Activated CD8-positive, alpha-beta T cell treated with anti-CD3 and anti-CD28 coated beads, Interleukin-2, amount 10 ng/mL, durations not matched to agents 7 days and 5 days (primary cell): ENCODE data around the gene CAPN10. TPM values are rescaled to one million over a fixed set of nuclear protein-coding genes. Genes with fewer than 3 reads are reported as not detected.

Source experiments
- ATAC-seq: fragments of 150-1000 bp; cut with Tn5 transposase; one replicate; pipeline ENCODE4 v1.10.0; 2021; ENCODE audit warnings: moderate library complexity
- CTCF ChIA-PET: fragments of 350-600 bp; sonication (Branson Sonifier 250); formaldehyde crosslinking; loops from one replicate; lab custom pipeline; 2021; ENCODE audit warnings: antibody characterized with exemption; lab: Charles Lee
- POLR2A ChIA-PET: fragments of 350-600 bp; sonication (Branson Sonifier 250); formaldehyde crosslinking; loops from one replicate; lab custom pipeline; 2021; ENCODE audit warnings: antibody characterized with exemption; lab: Charles Lee
- DNase-seq: peaks from one replicate; pipeline ENCODE4 v3.0.0-alpha.2; 2020
- H3K27ac Mint-ChIP-seq: one replicate; pipeline ENCODE4 v1.8.0; 2021; ENCODE audit warnings: mild to moderate bottlenecking, mixed read lengths
- H3K27me3 Mint-ChIP-seq: one replicate; pipeline ENCODE4 v1.8.0; 2021; ENCODE audit warnings: low read depth, mixed read lengths
- H3K36me3 Mint-ChIP-seq: one replicate; pipeline ENCODE4 v1.8.0; 2021; ENCODE audit warnings: low read depth, mixed read lengths
- H3K4me1 Mint-ChIP-seq: one replicate; pipeline ENCODE4 v1.8.0; 2021; ENCODE audit warnings: low read depth, mixed read lengths
- H3K4me3 Mint-ChIP-seq: one replicate; pipeline ENCODE4 v1.8.0; 2021; ENCODE audit warnings: mild to moderate bottlenecking, mixed read lengths
- H3K9me3 Mint-ChIP-seq: one replicate; pipeline ENCODE4 v1.8.0; 2022; ENCODE audit warnings: mixed read lengths; ENCODE audit not compliant: insufficient read depth
- total RNA-seq, 2 experiments: library from RNA; stranded (reverse); gene quantifications; one replicate each; pipeline ENCODE4 v1.2.3, GENCODE V29; 2021

CAPN10 gene
- total RNA-seq, 2 experiments from 2014 or later, result 53.0 to 61.2 TPM

DNA sequence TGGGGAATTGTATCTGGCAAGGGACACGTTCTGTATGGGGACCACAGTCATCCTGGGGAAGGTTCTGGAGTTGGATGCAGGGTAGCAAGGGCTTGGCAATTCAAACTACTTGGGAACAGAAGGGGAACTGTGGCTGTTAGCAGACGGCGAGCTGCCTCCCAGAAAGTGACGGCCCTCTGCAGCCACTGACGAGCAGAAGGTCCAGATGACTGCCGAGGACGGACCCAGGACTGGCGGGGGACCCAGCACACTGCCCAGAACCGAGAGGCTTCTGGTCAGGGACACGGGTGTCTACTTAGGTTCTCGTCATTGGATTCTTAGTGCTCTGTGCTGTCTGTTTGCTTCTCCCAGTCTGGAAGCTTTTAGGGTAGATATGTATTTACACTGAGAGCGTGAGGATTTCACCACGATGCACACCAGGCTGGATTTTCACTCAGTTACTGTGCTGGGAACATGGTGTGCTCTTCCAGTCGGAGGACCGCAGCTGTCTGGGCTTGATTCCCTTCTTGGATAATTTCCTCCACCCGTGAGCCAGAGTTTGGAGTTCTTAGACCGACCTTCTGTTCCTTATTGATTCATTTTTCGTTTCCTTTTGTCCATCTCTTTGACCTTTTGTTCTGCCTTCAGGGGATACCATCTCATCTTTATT lies 52.1 kb downstream of the CAPN10 start:
- CTCF ChIA-PET, result no interaction called here
- Mint-ChIP-seq H3K36me3 (peaks cover 14% of the 10 kb centered on the region), H3K9me3 (no peaks in the 10 kb centered on the region), H3K27me3 (peaks cover 3% of the 10 kb centered on the region), H3K4me3 (no peak overlapping the region), H3K27ac (no peak overlapping the region), H3K4me1 (no peaks in the 10 kb centered on the region)
- POLR2A ChIA-PET, result no interaction called here
- DNase-seq (no peak), ATAC-seq (no peak)

DNA sequence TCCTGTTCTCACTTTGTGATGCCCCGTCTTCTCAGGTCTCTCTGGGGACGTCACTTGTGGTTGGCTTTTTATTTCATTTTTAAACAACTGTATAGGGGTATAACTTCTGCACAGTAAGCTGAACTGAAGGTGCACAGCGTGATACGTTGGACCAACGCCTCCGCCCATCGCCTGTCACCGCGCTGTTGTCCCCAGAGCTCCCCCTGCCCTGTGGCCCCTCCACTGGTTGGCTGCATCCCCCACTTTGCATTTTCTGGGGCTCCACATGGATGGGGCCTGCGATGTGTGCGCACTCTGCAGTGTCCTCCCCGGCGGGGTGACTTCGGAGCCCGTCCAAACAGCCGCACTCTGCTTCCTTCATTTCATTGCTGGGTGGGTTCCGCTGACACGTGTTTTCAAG lies 53.0 kb downstream of the CAPN10 start:
- Mint-ChIP-seq H3K9me3 (no peaks in the 10 kb centered on the region), H3K27ac (no peak overlapping the region), H3K36me3 (peaks cover 4% of the 10 kb centered on the region), H3K27me3 (peaks cover 3% of the 10 kb centered on the region), H3K4me1 (peaks cover under 1% of the 10 kb centered on the region), H3K4me3 (no peak overlapping the region)
- ATAC-seq (no peak), DNase-seq (no peak)
- ChIA-PET CTCF (no interaction called here), POLR2A (no interaction called here)

DNA sequence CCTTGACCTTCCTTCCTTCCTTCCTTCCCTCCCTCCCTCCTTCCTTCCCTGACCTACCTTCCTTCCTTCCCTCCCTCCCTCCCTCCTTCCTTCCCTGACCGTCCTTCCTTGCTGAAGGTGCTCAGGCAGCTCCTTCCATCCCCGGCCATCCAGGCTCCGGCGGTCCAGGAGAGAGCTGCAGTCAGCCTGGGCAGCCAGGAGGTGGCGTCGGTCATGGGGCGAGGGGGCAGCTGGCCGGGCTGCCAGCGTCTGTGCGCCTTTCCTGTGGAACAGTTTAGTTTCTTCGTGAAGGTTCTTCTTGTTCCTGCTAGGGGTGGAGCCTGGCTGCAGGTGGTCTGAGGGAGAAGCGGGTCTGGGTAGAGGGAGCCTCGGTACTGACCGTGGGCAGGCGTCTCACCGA lies 54.4 kb downstream of the CAPN10 start:
- H3K27me3 Mint-ChIP-seq, result peaks cover 3% of the 10 kb centered on the region
- no peak overlapping the region for H3K4me3 Mint-ChIP-seq
- POLR2A ChIA-PET, result no interaction called here
- CTCF ChIA-PET, result no interaction called here
- DNase-seq (no peak), ATAC-seq (no peak)
- H3K27ac Mint-ChIP-seq, result no peak overlapping the region
- no peaks in the 10 kb centered on the region for H3K36me3 Mint-ChIP-seq
- peaks cover 6% of the 10 kb centered on the region for H3K4me1 Mint-ChIP-seq
- no peaks in the 10 kb centered on the region for H3K9me3 Mint-ChIP-seq

DNA sequence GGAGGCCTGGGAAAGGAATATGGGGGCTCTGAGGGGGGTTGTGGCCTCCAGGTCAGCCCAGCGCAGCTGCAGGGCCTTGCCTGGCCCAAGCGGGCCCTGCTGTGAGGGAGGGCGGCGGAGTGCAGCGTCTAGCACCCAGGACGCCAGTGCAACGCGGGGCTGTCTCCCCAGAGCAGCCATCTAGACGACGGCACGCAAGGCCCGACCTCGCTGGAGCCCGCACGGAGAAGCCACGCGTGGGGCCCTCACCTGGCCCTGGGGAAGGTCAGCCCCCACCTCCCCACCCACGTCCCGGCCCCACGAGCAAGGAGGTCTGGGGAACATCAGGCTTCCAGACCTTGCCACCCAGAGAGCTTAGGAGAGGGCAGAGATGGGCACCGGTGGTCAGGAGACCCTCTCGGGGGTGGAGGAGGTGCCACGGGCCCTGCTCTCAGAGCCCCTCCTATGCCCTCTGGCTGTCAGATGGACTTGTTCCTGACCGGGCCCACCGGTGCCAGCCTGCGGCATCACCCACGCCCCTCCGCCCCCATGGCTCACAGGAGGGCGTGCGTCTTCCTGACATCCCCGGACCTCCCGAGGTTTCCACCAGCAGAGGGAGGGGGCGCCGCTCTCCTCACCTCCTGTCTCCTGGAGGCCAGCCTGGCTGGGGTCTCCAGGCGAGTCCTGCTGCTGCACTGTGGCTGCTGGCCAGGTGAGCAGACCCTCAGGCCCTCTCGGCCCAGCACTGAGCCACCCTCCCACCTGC lies 55.7 kb downstream of the CAPN10 start:
- peaks cover 12% of the 10 kb centered on the region for H3K4me1 Mint-ChIP-seq
- no peak overlapping the region for H3K4me3 Mint-ChIP-seq
- H3K36me3 Mint-ChIP-seq, result no peaks in the 10 kb centered on the region
- ChIA-PET CTCF (no interaction called here), POLR2A (no interaction called here)
- peaks cover 3% of the 10 kb centered on the region for H3K27me3 Mint-ChIP-seq
- H3K27ac Mint-ChIP-seq, result no peak overlapping the region
- DNase-seq, result peak; percentile 8
- no peaks in the 10 kb centered on the region for H3K9me3 Mint-ChIP-seq
- no peak for ATAC-seq

DNA sequence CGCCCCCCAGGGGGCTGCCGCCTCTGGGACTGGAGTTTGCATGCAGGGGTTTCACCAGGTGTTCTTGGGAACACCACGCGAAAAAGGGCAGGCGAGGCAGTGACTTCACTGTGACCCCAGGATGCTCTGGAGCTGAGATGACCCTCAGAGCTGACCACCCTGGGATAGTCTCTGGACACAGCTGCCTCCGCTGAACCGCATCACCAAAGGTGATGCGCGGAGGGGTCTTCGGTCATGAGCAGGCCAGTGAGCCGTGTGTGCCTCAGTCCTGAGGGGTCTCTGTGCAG lies 56.2 kb downstream of the CAPN10 start:
- no peak for ATAC-seq
- POLR2A ChIA-PET, result no interaction called here
- peaks cover 12% of the 10 kb centered on the region for H3K4me1 Mint-ChIP-seq
- CTCF ChIA-PET, result no interaction called here
- H3K36me3 Mint-ChIP-seq, result no peaks in the 10 kb centered on the region
- H3K4me3 Mint-ChIP-seq, result no peak overlapping the region
- DNase-seq, result no peak
- H3K27me3 Mint-ChIP-seq, result peaks cover 6% of the 10 kb centered on the region
- H3K27ac Mint-ChIP-seq, result no peak overlapping the region
- H3K9me3 Mint-ChIP-seq, result no peaks in the 10 kb centered on the region

DNA sequence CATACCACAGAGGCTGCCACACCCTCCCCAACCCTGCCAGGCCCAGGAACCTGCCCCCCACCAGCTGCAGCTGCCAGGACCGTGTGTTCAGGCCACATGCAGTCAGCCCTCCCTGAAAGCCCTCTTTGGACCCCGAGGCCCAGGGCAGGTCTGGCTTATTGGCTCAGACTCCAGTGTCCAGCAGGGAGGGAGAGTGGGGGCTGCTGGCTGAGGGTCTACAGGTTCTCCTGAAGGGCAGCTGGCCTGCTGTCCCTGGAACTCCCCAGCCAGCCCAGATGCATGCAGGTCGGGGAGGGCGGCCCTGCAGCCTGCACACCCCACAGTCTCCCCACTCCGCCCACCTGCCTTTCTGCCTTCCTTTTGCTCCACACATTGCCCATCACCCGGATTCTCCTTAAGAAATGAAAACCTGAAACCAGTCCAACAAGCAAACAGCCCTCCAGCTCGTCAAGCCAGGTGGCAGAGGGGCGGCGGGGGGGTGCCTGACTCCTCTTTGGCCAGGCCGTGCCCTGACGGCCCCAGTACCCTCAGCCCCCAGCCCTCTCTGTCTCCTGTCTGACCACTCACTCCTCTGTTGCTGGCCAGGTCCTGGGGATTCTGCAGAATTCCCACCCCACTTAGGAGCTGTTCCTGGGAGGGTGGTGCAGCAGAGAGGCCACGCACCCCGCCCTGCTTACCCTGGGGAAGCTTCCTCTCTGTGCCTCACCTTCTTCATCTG lies 56.7 kb downstream of the CAPN10 start:
- no peak overlapping the region for H3K4me3 Mint-ChIP-seq
- CTCF ChIA-PET, result no interaction called here
- no peaks in the 10 kb centered on the region for H3K9me3 Mint-ChIP-seq
- peaks cover 9% of the 10 kb centered on the region for H3K27me3 Mint-ChIP-seq
- H3K4me1 Mint-ChIP-seq, result peaks cover 12% of the 10 kb centered on the region
- ATAC-seq (no peak), DNase-seq (peak; percentile 13)
- POLR2A ChIA-PET, result no interaction called here
- no peaks in the 10 kb centered on the region for H3K36me3 Mint-ChIP-seq
- no peak overlapping the region for H3K27ac Mint-ChIP-seq

DNA sequence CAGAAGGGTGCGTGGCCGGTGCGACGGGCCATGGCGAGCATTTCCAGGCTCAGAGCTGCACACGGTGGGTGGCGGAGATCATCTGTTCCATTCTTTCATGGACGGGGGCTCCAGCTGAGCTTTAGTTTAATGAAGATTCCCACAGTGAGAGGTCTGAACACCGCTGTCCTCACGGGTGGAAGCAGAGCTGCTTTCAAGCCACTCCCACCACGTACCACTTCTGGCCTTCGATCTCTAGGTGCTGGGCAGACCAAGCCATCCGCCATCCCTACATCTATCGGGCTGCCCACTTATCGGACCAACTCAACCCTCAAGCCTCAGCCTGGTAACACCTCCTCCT lies 57.2 kb downstream of the CAPN10 start:
- CTCF ChIA-PET, result no interaction called here

DNA sequence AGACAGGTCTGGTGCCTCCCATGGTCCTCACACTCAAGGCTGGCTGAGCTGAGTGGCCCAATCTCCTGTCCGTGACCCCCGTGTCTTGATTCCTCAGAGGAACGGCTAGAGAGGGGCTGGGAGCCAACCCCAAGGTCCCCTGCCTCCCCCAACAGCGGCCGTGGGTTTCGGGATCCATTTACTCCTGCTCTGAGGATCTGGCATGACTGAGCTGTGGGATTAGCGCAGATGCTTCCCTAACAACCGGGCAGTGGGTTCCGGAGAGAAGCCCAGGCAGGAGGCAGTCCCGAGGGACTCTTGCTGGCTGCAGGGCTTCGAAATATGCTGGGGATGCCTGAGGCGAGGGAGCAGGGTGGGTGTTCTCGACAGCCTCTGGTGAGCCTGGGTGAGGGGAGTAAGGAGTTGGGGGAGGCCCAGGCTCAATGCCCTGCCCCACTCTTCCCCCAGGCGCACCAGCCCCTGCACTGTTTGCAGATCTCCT lies 57.7 kb downstream of the CAPN10 start:
- DNase-seq (peak; percentile 13), ATAC-seq (no peak)
- POLR2A ChIA-PET, result no interaction called here
- CTCF ChIA-PET, result no interaction called here
- no peaks in the 10 kb centered on the region for H3K9me3 Mint-ChIP-seq
- H3K4me1 Mint-ChIP-seq, result peaks cover 12% of the 10 kb centered on the region
- H3K27ac Mint-ChIP-seq, result no peak overlapping the region
- peaks cover 16% of the 10 kb centered on the region for H3K27me3 Mint-ChIP-seq
- no peaks in the 10 kb centered on the region for H3K36me3 Mint-ChIP-seq
- no peak overlapping the region for H3K4me3 Mint-ChIP-seq

More for the DNA sequence above, 57.2 kb downstream of the CAPN10 start:
- H3K36me3 Mint-ChIP-seq, result no peaks in the 10 kb centered on the region
- no peak overlapping the region for H3K4me3 Mint-ChIP-seq
- H3K27ac Mint-ChIP-seq, result no peak overlapping the region
- H3K4me1 Mint-ChIP-seq, result peaks cover 12% of the 10 kb centered on the region
- POLR2A ChIA-PET, result no interaction called here
- H3K27me3 Mint-ChIP-seq, result peaks cover 13% of the 10 kb centered on the region
- DNase-seq (peak; percentile 15), ATAC-seq (no peak)
- H3K9me3 Mint-ChIP-seq, result no peaks in the 10 kb centered on the region

DNA sequence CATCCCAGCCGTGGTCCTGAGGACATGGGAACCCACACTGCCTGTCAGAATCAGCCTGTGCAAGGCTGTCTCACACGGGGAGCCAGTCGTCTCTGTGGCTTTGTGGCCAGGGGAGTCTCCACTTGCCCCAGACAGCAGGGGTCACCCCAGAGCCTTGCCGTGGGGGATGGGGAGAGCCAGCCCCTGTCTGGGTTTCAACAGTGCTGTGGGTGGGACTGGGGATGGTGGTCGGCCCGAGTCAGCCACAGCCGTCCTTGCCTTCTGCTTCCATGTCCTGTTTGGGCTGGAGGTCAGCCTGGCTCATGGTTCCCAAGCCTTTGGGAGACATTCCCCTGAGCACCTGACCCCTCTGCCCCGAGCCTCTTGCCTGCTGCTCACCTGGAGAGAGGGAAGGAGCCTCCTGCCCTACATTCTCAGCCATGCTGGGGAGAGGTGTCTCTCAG lies 58.3 kb downstream of the CAPN10 start:
- peak; percentile 20 for DNase-seq
- Mint-ChIP-seq H3K27me3 (peaks cover 20% of the 10 kb centered on the region), H3K9me3 (no peaks in the 10 kb centered on the region), H3K36me3 (no peaks in the 10 kb centered on the region), H3K27ac (peak overlapping the region; percentile 50), H3K4me1 (peaks cover 12% of the 10 kb centered on the region), H3K4me3 (no peak overlapping the region)
- ATAC-seq, result no peak
- ChIA-PET CTCF (no interaction called here), POLR2A (no interaction called here)

DNA sequence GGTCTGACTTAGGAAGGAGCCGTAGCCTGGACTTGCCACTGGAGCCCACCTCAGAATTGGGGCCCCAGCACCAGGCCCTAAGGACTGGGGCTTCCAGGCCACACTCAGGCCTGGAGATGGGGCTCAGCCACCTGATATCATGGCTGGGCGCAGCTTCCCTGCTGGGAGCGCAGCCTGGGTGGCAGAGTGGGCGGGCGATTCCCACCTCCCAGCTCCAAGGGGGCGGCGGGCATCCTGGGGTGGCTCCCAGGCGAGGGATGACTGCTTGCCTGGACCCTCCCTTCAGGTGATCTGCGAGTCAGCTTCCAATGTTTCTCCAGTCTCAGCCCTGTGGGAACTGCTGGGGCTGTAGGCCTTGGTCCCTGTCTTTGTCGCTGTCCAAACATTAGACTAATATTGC lies 58.8 kb downstream of the CAPN10 start:
- H3K4me1 Mint-ChIP-seq, result peaks cover 12% of the 10 kb centered on the region
- no peak overlapping the region for H3K4me3 Mint-ChIP-seq

DNA sequence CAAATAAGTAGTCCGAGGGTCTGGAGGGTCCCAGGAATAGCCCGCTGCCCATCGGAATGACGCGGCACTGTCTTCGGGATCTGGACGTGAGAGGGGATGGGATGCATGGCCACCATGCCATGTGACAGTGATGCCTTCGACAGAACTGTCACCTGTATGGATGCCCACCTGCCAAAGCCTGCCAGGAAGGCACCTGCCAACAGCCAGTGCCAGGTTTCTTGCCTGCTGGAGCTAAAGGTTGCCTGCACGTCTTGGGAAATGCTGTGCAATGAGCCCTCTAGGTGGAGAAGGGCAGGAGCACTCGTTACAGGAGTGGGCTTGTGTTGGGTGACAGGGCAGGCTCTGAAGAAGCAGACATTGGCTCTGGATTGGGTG lies 59.3 kb downstream of the CAPN10 start:
- H3K36me3 Mint-ChIP-seq, result no peaks in the 10 kb centered on the region
- peak overlapping the region; percentile 60 for H3K27ac Mint-ChIP-seq
- peak; percentile 8 for DNase-seq
- no peak overlapping the region for H3K4me3 Mint-ChIP-seq
- H3K27me3 Mint-ChIP-seq, result peaks cover 23% of the 10 kb centered on the region
- POLR2A ChIA-PET, result no interaction called here
- H3K9me3 Mint-ChIP-seq, result no peaks in the 10 kb centered on the region
- peaks cover 12% of the 10 kb centered on the region for H3K4me1 Mint-ChIP-seq
- no peak for ATAC-seq
- CTCF ChIA-PET, result interaction anchor here (1.6 kb wide), 1 partner anchor 132 kb away, joined by 5 read pairs; no protein-coding TSS in a partner anchor

More for the DNA sequence above, 58.8 kb downstream of the CAPN10 start:
- CTCF ChIA-PET, result no interaction called here
- Mint-ChIP-seq H3K36me3 (no peaks in the 10 kb centered on the region), H3K9me3 (no peaks in the 10 kb centered on the region), H3K27me3 (peaks cover 22% of the 10 kb centered on the region), H3K27ac (no peak overlapping the region)
- POLR2A ChIA-PET, result no interaction called here
- ATAC-seq (no peak), DNase-seq (peak; percentile 9)
